SK-MEL-5 (cell line): ENCODE results near the gene GSTO2. TPM values are rescaled to one million over a fixed set of nuclear protein-coding genes. Genes with fewer than 3 reads are reported as not detected.

ENCODE experiments used
- DNase-seq: peaks from one replicate; pipeline ENCODE4 v3.0.0-alpha.2; 2016; ENCODE audit warnings: low read depth, low spot score
- in situ Hi-C: cut with HindIII; loops from 2 replicates; pipeline ENCODE4 v1.10.0; 2016; ENCODE audit warnings: low sequenced_read_pairs, high pct_unique_total_duplicates, low pct_unique_long_range_greater_than_20kb
- total RNA-seq: library from RNA; depleted of rRNA; stranded (reverse); fragments of >200 nt; shearing (Covaris generic); gene quantifications from 2 replicates; pipeline ENCODE4 v1.2.3, GENCODE V29; 2014

GSTO2 gene
- total RNA-seq, 1 experiment from 2014 or later, result 0.90 TPM

DNA sequence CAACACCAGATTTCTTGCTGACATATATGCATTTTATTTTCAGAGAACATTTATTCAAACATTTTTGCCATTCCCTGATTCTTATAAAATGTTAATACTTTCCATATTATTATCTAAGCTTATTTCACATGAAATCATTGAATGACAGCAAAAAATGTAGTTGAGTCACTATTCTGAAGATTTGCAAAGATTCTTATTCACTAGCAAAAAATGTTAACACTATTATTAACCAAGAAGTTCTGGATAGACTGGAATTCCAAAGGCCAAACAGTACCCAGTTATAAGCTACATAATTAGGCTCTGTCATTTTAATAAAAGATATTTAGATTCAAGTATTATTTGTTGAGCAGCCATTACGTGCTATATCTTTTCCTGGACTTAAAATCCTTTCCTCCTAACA is 4.3 kb downstream of the GSTO2 start:
- in situ Hi-C loops, result no loop called here
- DNase-seq, result no peak

DNA sequence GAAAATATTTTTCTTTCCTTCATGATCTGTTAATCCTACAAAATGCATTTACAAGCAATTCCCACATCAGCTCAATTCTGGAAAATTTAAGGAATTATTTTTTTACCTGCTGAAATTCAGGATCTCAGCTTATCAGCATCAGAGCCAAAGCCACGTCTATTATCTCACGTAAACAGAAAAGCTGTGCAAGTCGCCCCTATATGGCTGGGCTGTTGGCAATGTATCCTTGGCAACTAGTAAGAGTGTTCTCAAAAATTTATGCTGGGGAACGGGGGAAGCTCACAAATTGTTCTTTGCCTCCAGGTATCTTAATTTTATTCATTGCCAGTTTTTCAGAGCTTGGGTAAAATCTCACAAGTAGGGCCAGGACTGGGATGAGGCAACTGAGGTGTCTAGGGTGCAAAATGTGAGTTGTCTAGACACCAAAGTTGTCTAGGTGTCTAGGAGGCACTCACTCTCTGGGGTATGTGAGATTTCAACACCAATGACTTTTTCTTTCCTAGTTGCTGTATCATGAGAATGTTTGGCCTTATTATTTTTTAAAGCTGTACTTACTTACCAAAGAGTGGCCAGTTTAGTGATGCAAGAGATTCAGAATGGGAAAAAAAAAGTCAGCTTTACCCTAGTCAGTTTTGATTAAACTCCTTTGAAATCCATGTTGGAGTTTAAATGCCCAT is 5.1 kb downstream of the GSTO2 start:
- in situ Hi-C loops, result no loop called here
- no peak for DNase-seq

DNA sequence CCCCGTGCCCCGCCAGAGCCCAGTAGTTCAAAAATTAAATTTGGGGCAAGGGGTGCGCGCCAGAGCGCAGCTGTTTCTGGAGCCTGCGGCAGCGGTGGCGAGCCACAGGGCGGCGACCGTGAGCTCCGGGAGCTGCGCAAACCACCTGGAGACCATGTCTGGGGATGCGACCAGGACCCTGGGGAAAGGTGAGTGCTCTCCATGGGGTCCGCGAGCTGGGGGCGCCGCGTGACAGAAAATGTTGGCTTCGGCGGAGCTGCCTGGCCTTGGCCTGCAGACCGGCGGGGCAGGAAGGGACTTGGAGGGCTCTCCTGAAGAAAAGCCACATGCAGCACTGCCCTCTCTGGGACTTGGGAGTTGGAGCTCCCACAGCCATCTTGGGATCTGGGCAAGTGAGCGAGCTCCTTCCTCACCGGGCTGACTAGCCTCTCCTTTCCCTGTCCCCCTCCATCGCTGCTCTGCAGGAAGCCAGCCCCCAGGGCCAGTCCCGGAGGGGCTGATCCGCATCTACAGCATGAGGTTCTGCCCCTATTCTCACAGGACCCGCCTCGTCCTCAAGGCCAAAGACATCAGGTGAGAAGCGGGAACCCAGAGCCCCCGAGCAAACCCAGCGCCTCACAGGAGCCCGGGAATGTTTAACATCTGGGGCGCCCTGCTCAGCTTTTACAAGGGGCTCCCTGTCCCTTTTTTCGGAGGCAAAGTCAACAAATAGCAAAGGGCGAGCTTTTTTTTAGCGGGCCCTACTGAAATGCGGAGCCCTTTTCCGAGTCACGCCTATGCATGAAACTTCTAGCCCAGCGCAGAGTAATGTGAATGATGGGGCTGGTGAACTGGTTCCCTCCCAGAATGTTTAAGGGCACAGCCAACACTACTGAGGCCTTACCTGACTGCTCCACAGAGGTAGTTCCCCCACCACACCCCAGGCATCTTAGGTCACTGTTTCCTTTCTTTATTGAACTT is 6.1 kb downstream of the GSTO2 start:
- DNase-seq, result peak; percentile 41
- in situ Hi-C loops, result no loop called here

GRCh38 chr10:104276192-104276591 is 7.2 kb downstream of the GSTO2 start:
- in situ Hi-C loops, result no loop called here
- DNase-seq, result no peak

GRCh38 chr10:104277785-104278184 is 8.8 kb downstream of the GSTO2 start:
- in situ Hi-C loops, result no loop called here
- DNase-seq, result no peak

- no peak for DNase-seq
- in situ Hi-C loops, result no loop called here
Measured at GRCh38 chr10:104279550-104280259, 10.7 kb downstream of the GSTO2 start.

DNA sequence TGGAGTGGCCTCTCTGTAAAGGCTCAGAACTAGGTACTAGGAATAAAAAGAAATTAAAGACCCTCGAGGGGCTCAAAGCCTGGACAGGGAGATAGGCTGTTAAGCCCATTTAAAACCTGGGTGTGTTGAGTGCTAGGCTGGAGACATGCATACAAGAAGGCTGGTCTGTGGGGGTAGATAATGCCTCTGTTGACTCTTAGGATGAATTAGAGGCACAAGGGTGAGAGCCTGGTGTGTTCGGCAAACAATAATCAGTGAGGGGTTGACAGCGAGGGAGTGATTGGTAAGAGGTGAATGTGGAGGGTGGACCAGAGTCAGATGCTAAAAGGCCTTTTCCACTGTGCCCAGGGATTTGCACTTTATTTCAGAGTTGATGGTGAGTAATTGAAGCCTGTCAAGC is 12.7 kb downstream of the GSTO2 start:
- no peak for DNase-seq
- in situ Hi-C loops, result no loop called here

- DNase-seq, result no peak
- in situ Hi-C loops, result no loop called here
Measured at GRCh38 chr10:104284846-104285245, 15.9 kb downstream of the GSTO2 start.

DNA sequence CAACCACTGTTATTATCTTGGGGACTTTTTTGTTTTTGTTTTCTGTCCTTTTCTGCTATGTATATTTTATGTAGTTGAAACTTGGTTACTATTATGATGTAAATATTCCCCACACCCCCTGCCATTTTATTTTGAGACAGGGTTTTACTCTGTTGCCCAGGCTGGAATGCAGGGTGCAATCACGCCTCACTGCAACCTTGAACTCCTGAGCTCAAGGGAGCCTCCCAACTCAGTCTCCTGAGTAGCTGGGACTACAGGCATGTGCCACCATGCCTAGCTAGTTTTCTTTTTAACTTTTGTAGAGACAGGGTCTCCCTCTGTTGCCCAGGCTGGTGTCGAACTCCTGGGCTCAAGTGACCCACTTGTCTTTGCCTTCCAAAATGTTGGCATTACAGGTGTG is 18.0 kb downstream of the GSTO2 start:
- DNase-seq, result no peak
- in situ Hi-C loops, result no loop called here

- no peak for DNase-seq
- in situ Hi-C loops, result no loop called here
Measured at GRCh38 chr10:104288355-104288754, 19.4 kb downstream of the GSTO2 start.

DNA sequence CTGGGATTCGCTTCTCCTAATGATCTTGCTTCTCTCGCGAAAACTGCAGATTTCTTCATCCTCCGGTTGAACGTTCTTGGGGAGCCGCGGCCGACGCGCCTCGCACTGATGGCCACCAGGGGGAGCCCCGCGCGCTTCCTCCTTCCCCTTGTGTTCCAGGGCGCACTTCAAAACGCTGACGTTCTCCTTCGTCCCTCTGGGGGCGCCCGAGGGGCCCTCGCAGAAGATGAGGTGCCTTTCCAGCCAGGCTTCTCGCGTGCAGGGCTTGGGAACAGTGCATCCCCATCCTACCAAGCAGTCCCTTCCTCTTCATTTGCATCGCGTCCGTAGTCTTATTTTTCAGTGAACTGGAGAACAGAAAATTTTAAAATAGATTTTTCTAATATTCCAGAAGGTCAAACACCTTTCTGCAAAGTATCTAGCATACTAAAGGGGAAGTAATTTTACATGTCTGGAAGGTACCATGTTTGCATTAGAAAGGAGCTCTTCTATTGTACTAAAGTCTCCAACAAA is 22.5 kb downstream of the GSTO2 start:
- DNase-seq, result peak; percentile 87
- in situ Hi-C loops, result no loop called here

- in situ Hi-C loops, result no loop called here
Measured at GRCh38 chr10:104293011-104293410, 24.0 kb downstream of the GSTO2 start.

DNA sequence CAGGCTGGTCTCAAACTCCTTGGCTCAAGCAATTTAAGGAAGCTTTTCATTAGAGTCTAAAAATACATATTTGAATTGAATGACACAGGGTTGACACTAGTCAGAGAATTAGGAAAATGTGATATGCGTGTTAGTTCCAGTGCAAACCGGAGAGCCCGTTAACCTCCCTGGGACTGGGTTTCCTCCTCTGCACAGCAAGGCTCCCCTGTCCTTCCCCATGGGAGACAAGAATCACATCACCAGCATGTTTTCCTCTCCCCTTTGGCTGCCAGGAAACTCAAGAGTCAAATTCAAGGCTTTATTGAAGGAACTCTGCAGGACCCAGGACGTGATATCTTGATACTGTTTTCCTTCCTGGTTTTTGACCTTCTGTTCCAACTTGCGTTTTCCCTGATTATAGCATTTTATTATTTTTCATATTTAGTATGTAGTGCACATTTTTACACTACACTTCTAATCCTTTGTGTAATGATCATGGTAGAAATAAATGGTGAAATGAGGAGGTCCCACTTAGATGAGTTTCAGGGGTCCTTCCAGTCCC is 24.9 kb downstream of the GSTO2 start:
- no peak for DNase-seq
- in situ Hi-C loops, result no loop called here

More at GRCh38 chr10:104293011-104293410, 24.0 kb downstream of the GSTO2 start:
- peak; percentile 30 for DNase-seq

DNA sequence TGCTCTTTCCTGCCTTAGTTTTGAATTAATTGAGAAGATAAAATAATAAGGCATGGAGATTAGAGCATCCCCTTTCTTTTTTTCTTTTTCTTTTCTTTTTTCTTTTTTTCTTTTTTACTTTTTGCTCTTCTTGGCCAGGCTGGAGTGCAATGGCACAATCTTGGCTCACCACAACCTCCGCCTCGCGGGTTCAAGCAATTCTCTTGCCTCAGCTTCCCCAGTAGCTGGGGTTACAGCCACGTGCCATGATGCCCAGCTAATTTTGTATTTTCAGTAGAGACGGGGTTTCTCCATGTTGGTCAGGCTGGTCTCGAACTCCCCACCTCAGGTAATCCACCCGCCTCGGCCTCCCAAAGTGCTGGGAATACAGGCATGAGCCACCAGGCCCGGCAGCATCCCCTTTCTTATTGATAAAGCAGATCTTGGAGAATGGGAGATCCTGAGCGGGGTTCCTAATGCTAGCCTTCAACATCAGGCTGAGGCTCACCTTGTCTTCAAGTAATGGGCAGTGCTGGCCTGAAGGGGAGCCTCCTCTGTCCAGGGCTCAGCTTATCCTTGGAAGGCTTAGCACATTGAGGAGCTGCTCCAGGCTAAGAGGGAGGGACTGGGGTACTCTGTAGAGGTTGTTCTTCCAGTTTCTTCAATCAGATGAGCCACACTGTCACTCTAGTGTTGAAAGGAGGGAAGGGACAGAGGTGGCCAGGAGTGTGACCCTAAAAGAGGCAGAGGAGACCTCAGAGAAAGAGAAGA is 27.9 kb downstream of the GSTO2 start:
- no peak for DNase-seq
- in situ Hi-C loops, result no loop called here

- peak; percentile 71 for DNase-seq
- in situ Hi-C loops, result no loop called here
Measured at GRCh38 chr10:104297697-104298660, 29.0 kb downstream of the GSTO2 start.
